Thyroid gland (tissue), 4 donors: ENCODE data around the gene SLC5A11.

ENCODE experiments used
- CTCF ChIP-seq, 6 experiments: fragments of 200-600 bp in 3 of 6; fragments of 450-650 bp in 3 of 6; sonication (generic) in 3 of 6; IDR thresholded peaks; one replicate each; pipeline ENCODE4 v1.5.1; 2016 to 2019; ENCODE audit warnings: antibody characterized with exemption in 6 of 6, mild to moderate bottlenecking in 2 of 6, inconsistent platforms in 1 of 6, moderate library complexity in 1 of 6
- POLR2A ChIP-seq, 2 donors: fragments of 450-650 bp; IDR thresholded peaks; one replicate each; pipeline ENCODE4 v1.6.1; 2017; ENCODE audit warnings: antibody characterized with exemption in 2 of 2, mild to moderate bottlenecking in 2 of 2, moderate library complexity in 1 of 2

DNA sequence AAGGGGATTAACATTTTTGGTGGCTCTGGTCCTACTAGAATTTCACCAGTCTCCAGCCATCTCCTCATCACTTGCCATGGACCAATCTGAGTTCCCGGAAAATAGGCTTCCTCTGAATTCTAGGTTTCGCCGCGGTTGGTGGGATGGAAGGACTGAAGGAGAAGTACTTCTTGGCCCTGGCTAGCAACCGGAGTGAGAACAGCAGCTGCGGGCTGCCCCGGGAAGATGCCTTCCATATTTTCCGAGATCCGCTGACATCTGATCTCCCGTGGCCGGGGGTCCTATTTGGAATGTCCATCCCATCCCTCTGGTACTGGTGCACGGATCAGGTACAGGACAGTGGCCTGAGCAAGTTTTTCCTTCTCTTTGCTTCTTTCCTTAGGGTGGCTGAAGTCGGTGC lies 45.0 kb downstream of the SLC5A11 start:
- no peak for TF ChIP-seq CTCF (IDR thresholded peaks at IDR 0.05)
- TF ChIP-seq POLR2A (IDR thresholded peaks at IDR 0.05) = no peak
